ENCODE data around the gene DNAJC1. TPM values are rescaled to one million over a fixed set of nuclear protein-coding genes. Genes with fewer than 3 reads are reported as not detected.

Gene DNAJC1
- total and polyA plus RNA-seq, 10 of the 15 experiments (the other 5 are each of a cell fraction or from before 2014, with no cell fraction given), result 2.5 to 39.3 (median 20.4) TPM

DNA sequence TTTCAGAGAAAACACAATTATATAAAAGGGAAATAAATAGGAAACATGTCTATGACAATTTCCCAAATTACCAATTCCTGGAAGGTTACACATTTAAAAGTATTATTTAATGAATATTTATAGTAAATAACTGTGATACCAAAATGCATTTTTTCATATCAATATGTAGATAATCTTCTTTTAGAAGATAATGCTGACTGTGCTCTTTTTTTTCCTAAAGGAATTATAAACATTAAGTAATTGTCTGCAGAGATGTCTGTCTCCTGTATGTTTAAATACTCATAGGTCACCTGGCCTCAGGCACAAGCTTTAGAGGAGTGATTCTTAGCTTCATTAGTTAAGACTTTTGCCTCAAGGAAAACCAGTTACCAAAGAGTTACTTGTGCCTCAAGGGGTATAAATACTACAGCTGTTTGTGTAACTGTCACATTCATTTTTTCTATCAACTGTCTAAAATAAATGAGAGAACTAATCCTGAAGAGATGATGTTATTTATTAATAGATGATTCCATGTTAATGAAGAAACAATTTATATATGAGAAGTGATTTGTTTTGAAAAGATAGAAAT lies 77.1 kb downstream of the DNAJC1 start (continued):
- TF ChIP-seq, protein P1, sequence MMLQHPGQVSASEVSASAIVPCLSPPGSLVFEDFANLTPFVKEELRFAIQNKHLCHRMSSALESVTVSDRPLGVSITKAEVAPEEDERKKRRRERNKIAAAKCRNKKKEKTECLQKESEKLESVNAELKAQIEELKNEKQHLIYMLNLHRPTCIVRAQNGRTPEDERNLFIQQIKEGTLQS (IDR thresholded peaks at IDR 0.05; ENCODE audit: borderline replicate concordance, extremely low read depth, low read depth, low read length), result no peak
- TF ChIP-seq RCOR1 (conservative IDR thresholded peaks at IDR 0.05; ENCODE audit: low read depth, low read length) (no peak), SREBF2 (IDR thresholded peaks at IDR 0.05; ENCODE audit: low read length) (no peak), EGR1 (IDR thresholded peaks at IDR 0.05; ENCODE audit: borderline replicate concordance in 1 of 2, low read depth in 2 of 2, low read length in 2 of 2) (no peak)

DNA sequence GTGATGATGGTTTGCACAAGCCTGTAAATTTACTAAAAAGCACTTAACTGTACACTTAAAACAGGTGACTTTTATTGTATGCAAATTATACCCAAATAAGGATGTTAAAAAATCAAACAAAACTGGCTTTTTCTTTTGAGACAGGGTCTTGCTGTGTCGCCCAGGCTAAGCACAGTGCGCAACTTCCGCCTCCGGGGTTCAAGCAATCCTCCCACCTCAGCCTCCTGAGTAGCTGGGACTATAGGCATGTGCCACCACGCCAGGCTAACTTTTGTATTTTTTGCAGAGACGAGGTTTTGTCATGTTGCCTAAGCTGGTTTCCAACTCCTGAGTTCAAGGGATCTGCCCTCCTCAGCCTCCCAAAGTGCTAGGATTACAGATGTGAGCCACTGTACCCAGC lies 77.7 kb downstream of the DNAJC1 start:
- RAD21 ChIA-PET (ENCODE audit: unreplicated experiment), result no interaction called here
- in situ Hi-C loops (cut with MboI) (no loop called here), intact Hi-C loops (cut with micrococcal nuclease; ENCODE audit: unreplicated experiment) (no loop called here)
- H3K79me2 ChIP-seq (ENCODE audit: control insufficient read depth, insufficient read depth, low read length), result no peaks in the 10 kb centered on the region
- FAIRE-seq (no peak), ATAC-seq (no peak), DNase-seq (ENCODE audit: low read depth, low spot score) (no peak)
- CTCF ChIA-PET, result no interaction called here
- no peaks in the 10 kb centered on the region for H3K9me3 ChIP-seq (replicated peaks; ENCODE audit: control insufficient read depth, insufficient read depth, low read length)
- H3K27me3 ChIP-seq (replicated peaks in 1 of 2; ENCODE audit: control insufficient read depth in 2 of 2, insufficient read depth in 2 of 2, low read length in 1 of 2), result no peaks in the 10 kb centered on the region
- TF ChIP-seq ZNF217 (IDR thresholded peaks at IDR 0.05), result no peak
- no peak for TF ChIP-seq MTA3 (IDR thresholded peaks at IDR 0.05; ENCODE audit: borderline replicate concordance, low read length)
- no peak for TF ChIP-seq SMAD5 (IDR thresholded peaks at IDR 0.05; ENCODE audit: low read depth)
- no peak for TF ChIP-seq SREBF2 (IDR thresholded peaks at IDR 0.05; ENCODE audit: low read length)
- no peak for TF ChIP-seq EZH2 (IDR thresholded peaks at IDR 0.05; ENCODE audit: borderline replicate concordance, control insufficient read depth, low read depth, low read length)
- no peak overlapping the region for H3K27ac ChIP-seq (ENCODE audit: control insufficient read depth, insufficient read depth)
- H3K4me1 ChIP-seq (ENCODE audit: control insufficient read depth, insufficient read depth, low read length), result no peaks in the 10 kb centered on the region
- POLR2A ChIA-PET, result no interaction called here
- no peaks in the 10 kb centered on the region; a peak in 1 of 4 replicates for H3K36me3 ChIP-seq (ENCODE audit: control insufficient read depth in 2 of 2, insufficient read depth in 2 of 2, low read length in 1 of 2)
- no peak overlapping the region for H3K4me2 ChIP-seq (ENCODE audit: control insufficient read depth, insufficient read depth)
- BruUV-seq (replicated peaks), result no TSS peak
- no peak overlapping the region for H3K4me3 ChIP-seq
- H3K9ac ChIP-seq (ENCODE audit: control insufficient read depth, insufficient read depth, low read length), result no peak overlapping the region
- SMC1A ChIA-PET (ENCODE audit: uncharacterized antibody, unreplicated experiment), result no interaction called here
- no peak overlapping the region for H2AFZ ChIP-seq (ENCODE audit: control insufficient read depth, low read depth, low read length)
- WGBS (ENCODE audit: insufficient coverage, insufficient replicate concordance, low lambda C conversion rate, missing lambda C conversion rate), result 86% methylated on average over 6 of the region's 6 CpGs
- H4K20me1 ChIP-seq (ENCODE audit: control insufficient read depth, insufficient read depth), result no peaks in the 10 kb centered on the region

All from GM12878 (cell line).